ENCODE results near the gene PTPRH.
"Not testable (repeated sequence)": the region's sequence is repeated elsewhere in the genome, so short reads cannot be mapped to it uniquely, and the experiment has no call there.

The PTPRH gene

DNA sequence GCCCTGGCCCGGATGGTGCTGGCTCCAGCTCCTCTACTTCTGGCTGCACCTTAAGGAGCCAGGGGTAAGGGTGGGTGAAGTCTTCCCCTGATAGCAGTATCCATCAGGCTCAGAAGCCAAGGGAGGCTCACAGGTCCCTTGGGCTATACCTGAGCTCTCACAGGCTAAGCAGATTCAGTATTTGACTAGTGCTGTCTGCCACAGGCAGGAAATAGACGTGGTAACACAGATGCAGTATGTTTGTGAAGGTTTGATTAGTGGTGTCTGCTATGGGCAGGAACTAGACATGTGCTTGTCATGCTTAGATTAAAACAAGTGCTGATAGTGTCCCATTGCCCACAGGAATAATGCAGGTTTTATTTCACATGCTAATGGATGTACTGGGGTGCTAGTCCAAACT lies 33.2 kb downstream of the PTPRH start:
- DNase-seq = peak in 1 of 2 experiments; percentile 15
- no peak for TF ChIP-seq GATA1 (IDR thresholded peaks at IDR 0.05; ENCODE audit: low read depth, low read length)
- TF ChIP-seq POLR2A (IDR thresholded peaks at IDR 0.05; ENCODE audit: low read length) = no peak

DNA sequence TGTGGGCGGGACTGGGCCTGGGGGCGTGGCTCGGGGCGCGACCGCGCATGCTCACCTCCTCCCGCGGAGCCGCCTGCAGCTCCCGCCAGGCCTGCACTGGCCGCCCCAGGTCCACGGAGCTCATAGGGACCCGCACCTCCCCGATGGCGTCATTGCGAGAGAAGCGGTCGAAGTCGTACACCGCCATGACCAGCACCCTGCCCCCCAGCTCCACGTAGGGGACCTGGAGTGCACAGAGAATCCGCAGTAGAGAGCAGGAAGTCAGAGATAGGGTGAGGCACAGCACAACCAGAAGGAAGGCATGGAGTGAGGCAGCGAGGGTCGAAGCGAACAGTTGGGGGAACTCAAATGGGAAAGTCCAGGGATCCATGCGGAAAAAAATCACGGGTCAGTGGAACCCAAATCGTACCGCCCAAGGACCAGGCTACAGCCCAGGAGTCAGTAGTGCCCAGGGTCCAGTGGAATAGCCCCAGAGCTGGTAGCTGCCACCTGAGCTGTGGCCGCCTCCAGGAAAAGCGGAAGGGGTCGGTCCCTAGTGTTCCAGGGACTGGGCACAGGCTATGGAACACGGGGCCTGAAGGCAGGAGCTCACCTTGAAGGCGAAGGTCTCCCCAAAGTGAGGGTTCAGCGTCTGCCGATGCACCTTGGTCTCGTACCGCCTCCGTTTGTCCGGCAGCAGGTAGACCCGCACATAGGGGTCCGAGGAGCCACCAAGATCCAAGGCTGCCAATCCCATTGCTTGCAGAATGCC lies 34.0 kb downstream of the PTPRH start:
- TF ChIP-seq POLR2A (IDR thresholded peaks at IDR 0.05; ENCODE audit: low read length) = no peak
- no peak for TF ChIP-seq GATA1 (IDR thresholded peaks at IDR 0.05; ENCODE audit: low read depth, low read length)
- no peak for DNase-seq

DNA sequence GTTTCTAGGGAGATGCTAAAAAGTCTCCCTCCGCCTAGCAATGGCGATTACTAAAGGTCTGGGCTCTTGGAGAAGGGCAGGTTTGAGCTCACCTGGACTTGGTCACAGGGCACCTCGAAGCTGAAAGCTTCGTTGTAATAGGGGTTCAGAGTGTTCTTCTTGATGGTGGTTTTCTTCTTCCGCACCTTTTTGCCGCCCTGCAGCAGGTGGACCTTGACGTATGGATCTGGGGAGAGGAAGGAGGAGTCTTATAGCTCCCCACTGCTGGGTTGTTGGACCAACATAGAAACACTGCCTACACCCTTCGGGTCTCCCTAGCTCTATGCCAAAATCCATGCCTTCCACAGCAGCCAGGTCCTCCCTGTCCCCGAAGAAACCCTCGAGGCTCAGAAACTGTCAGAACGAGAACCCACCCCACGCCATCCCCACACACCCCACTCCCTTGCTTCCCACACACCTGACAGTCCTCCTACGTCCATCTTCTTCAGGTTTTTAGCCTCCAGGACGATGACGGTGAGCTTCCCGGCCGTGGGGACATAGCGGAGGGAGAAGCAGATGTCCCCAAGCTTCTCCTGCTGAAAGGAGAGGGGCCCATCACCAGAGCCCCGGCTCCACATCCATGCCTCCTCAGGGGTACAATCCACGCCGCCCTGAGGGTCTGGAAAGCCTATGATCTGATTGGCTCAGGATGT lies 34.7 kb downstream of the PTPRH start:
- TF ChIP-seq POLR2A (IDR thresholded peaks at IDR 0.05; ENCODE audit: low read length) = no peak
- no peak for TF ChIP-seq GATA1 (IDR thresholded peaks at IDR 0.05; ENCODE audit: low read depth, low read length)
- no peak for DNase-seq

DNA sequence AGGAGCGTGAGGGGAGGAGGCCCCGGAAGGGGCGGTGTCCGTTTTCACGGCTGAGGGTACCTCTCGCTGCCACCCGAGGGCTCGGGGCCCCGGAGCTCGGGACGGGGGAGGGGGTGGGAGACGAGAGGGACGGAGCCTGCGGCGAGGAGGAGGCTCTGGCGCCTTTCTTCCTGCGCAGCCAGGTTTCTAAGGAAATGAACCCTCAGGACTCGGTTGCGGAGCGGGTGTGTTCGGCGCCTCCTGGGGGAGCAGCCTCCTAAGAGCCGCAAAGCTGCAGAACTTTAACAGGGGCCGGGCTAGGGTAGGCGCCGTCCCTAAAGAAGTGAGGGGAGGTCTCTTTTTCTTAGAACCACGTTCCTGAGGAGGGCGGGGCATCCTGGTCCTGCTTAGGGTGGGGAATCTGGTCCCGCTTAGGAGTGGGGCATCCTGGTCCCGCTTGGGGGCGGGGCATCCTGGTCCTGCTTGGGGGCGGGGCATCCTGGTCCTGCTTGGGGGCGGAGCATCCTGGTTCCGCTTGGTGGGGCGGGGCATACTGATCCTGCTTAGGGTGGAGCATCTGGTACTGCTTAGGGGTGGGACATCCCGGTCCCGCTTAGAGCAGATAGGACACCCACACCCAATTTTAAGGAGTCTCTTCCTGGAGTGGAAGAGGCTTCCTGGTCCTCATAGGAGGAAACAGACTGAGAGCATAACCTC lies 35.4 kb downstream of the PTPRH start:
- TF ChIP-seq GATA1 (IDR thresholded peaks at IDR 0.05; ENCODE audit: low read depth, low read length) = no peak
- no peak for TF ChIP-seq POLR2A (IDR thresholded peaks at IDR 0.05; ENCODE audit: low read length)
- peak; percentile 43 to 78 for DNase-seq

DNA sequence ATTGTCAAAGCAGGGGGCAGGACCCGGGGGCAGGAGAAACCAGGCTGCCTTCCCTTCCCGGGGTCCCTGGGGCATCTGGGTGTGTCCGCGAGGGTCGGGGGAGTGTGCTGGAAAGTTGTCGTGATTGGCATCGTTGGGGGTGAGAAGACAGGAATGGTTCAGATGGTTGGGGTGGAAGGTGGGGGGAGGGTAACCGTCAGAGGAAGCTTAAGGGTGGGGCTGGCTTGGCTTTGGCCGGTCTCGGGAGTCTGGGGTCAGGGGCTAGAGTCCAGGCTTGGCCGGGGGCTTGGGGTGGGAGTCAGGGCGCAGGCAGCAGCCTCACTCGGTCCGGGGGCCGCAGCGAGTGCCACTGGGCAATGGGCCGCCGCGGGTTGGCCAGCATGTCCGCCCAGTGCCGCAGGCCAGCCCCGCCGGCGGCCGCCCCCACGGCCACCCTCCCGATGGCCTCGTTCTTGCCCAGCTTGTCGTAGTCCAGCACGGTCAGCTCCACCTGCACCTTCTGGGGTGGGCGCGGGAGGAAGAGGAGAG lies 36.1 kb downstream of the PTPRH start:
- no peak for DNase-seq
- no peak for TF ChIP-seq GATA1 (IDR thresholded peaks at IDR 0.05; ENCODE audit: low read depth, low read length)
- TF ChIP-seq POLR2A (IDR thresholded peaks at IDR 0.05; ENCODE audit: low read length) = no peak

DNA sequence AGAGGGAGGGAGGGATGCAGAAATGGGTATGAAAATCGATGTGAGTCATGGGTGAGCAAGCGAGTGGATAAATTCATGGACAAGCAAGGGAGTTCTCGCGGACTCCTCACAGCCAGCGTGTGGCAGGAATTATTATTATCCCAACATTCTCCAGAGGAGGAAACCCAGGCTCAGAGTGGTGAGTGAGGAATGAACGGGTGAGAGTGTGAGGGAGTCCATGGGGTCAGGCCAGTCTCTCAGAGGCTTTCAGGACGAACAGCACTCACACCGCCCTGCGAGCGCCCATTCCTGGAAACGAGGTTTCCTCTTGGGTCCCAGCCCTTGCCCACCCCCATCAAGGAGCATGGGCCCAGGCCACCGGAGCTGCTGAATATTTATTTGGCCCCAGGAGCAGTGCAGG lies 36.6 kb downstream of the PTPRH start:
- DNase-seq = no peak
- TF ChIP-seq POLR2A (IDR thresholded peaks at IDR 0.05; ENCODE audit: low read length) (no peak), GATA1 (IDR thresholded peaks at IDR 0.05; ENCODE audit: low read depth, low read length) (no peak)

DNA sequence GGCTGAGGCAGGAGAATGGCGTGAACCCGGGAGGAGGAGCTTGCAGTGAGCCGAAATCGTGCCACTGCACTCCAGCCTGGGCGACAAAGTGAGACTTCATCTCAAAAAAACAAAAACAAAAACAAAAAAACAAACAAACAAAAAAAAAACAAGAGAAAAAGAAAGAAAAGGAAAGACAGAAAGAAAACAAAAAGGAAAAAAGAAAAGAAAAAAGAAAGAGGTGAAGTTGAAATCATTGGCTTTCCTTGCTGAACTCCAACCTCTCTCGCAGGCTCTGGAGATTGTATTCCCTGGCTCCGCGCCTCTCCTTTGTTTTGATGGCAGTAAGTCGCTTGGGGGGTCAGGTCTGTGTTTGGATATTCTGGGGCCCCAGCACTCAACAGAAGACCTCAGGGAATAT lies 37.0 kb downstream of the PTPRH start:
- not testable (repeated sequence) for DNase-seq

DNA sequence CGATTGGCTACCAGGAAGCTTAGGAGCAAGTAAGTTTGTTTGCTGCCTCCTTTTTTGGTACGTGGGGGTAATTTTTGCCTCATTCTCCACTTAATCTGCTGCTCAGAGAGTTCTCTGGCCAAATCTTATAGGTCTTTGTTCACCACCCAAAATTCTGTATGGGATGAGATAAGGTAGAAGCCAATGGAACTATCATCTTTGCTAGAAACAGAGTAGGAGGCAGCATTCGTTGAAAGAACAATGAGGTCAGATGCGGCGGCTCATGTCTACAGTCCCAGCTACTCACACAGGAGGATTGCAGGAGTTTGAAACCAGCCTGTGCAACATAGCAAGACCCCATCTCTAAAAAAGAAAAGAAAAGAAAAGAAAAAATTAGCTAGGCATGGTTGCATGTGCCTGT lies 37.9 kb downstream of the PTPRH start:
- DNase-seq = no peak
- no peak for TF ChIP-seq GATA1 (IDR thresholded peaks at IDR 0.05; ENCODE audit: low read depth, low read length)
- TF ChIP-seq POLR2A (IDR thresholded peaks at IDR 0.05; ENCODE audit: low read length) = no peak

DNA sequence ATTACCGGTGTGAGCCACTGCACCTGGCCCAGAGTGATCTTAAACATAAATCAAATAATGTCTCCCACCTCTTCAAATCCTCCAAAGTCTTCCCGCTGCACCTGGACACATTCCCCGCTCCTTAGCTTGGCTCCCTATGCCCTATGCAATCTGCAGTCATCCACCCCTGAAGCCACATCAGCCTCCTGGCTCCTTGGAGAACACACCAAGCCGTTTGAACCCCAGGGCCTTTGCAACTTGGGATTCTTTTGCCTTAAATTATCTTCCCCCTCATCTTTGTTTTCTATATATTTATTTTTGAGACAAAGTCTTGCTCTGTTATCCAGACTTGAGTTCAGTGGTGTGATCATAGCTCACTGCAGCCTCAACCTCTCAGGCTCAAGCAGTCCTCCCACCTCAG lies 40.2 kb downstream of the PTPRH start:
- TF ChIP-seq POLR2A (IDR thresholded peaks at IDR 0.05; ENCODE audit: low read length) (no peak), GATA1 (IDR thresholded peaks at IDR 0.05; ENCODE audit: low read depth, low read length) (no peak)
- no peak for DNase-seq

DNA sequence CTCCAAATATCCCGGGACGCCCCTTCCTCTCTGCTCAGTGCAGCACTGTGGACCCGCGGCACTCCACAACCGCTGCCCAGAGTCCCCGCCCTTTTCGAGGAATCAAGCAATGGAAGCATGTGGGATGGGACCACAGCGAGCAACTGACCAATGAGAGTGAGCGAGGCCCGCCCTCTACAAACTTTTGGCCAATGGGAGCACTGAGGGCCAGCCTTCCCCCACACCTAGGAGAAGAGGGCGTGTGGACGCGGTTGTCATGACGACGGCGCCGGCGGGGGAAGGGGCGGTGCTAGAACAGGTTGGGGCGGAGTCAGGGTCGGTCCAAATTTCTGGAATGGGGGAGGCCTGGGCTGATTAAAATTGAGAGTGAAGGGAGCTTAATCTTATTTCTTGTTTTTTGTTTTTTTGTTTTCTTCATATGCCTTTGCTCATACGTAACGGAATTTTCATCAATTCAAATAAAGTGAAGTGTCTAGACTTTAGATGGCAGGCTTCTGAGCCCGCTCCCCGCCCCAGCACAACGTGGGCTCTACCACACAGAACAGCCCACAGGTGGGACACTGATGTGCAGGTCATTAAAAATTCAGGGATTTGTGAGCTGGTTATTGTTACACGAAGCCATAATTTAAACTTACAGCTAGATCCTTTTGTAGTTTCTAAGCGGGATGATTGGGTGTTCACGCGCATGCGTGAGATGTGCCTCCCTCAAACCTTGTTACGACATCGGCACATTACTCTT lies 42.6 kb downstream of the PTPRH start, which contains the start of gene DNAAF3:
Gene DNAAF3 (minus strand): TSS at position 84 of the 739 bp plus-strand sequence. CDS start 200 bp downstream, outside the sequence.
- DNase-seq = peak; percentile 97 to 98
- TF ChIP-seq POLR2A (IDR thresholded peaks at IDR 0.05; ENCODE audit: low read length) (no peak), GATA1 (IDR thresholded peaks at IDR 0.05; ENCODE audit: low read depth, low read length) (no peak)

DNA sequence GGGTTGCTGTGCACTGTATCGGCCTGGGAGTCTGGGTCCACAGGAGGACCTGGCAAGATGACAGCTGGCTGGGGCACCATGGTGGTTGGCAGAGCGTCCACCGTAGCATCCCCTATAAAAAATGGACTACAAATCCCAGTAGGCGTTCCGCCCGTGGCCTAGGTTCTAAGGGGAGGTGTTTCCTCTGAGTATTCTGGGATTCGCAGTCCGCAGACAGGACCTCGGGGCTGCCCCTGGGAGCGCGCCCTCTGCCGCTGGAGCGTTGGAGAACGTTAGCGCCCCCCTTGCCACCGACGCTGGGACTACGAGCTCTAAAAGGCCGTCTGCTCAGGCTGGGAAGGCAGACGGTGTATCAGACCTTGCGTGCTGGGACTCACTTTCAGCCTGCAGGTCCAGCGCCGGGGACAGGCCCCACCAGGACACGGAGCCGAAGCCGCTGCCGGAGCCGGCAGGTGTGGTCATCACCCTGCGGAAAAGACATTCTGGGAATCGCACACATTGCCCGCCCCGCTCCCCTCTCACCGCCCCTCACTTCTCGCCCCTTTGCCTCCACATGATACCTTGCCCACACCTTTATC lies 43.3 kb downstream of the PTPRH start:
- no peak for TF ChIP-seq GATA1 (IDR thresholded peaks at IDR 0.05; ENCODE audit: low read depth, low read length)
- TF ChIP-seq POLR2A (IDR thresholded peaks at IDR 0.05; ENCODE audit: low read length) = no peak
- DNase-seq = peak; percentile 85

DNA sequence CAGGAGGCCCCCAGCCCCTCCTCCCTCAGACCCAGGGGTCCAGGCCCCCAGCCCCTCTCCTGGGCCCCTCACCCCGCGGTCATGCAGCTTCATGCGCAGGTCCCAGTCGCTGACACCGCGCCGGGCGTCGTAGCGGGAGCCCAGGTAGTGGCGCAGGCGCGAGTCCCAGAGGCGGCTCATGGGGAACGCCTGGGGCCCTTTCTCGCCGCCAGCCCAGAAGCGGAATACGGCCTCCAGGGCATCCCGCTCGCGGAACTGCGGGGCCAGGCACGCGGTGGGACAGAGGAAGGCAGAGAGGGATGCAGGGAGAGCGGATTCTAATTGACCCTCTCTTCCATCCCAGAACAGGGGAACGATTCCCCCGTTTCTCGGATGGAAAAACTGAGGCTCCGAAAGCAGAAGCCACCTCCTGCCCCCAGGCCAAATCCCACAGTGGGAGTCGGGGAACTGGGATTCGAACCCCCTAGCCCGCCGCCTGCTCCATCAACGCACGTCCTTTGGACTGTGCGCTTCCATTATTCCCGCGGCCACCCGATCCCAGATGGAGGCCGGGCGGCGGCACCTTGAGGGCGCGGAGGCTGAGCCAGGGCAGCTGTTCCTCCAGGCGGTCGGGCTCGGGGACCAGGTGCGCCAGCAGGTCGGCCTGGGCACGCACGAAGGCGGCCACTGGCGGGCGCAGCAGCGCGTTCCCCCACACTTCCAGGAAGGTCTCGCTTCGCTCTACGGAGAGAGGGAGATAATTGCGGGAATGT lies 47.6 kb downstream of the PTPRH start:
- no peak for DNase-seq
- TF ChIP-seq GATA1 (IDR thresholded peaks at IDR 0.05; ENCODE audit: low read depth, low read length) = no peak
- no peak for TF ChIP-seq POLR2A (IDR thresholded peaks at IDR 0.05; ENCODE audit: low read length)

DNA sequence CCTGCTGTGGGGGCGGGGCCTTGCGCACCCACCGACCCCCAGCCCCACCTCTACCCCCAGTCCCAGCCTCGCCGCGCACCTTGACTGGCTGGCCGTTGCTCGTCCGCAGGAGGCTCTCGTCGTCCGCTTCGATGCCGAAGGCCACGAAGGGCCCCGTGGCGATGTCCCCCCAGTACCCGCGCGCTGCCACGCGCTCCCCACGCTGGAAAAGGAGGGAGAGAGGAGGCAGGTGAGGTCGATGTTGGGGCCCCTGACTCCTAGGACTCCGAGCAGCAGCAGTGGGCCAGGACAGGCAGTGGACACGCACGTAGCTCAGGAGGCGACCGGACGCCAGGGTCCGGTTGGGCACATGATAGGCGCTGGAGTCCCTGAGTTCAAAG lies 48.3 kb downstream of the PTPRH start:
- TF ChIP-seq GATA1 (IDR thresholded peaks at IDR 0.05; ENCODE audit: low read depth, low read length) = no peak
- no peak for TF ChIP-seq POLR2A (IDR thresholded peaks at IDR 0.05; ENCODE audit: low read length)
- DNase-seq = no peak
